K562 (cell line): ENCODE measurements around the gene RUVBL2. TPM values are rescaled to one million over a fixed set of nuclear protein-coding genes. Genes with fewer than 3 reads are reported as not detected.
A peak's percentile ranks its signal among the peaks of the same experiment; 100 is the strongest.

Source experiments
- ATAC-seq: fragments of 200-7000 bp; cut with Tn5 transposase; 3 replicates; pipeline ENCODE4 v1.9.1; 2020; ENCODE audit warnings: moderate library complexity
- BruUV-seq: library from RNA; stranded (reverse); fragments of 400-500 nt; replicated peaks from 2 replicates; lab custom pipeline; 2021; lab: Mats Ljungman, UMichigan
- CTCF ChIA-PET: fragments of 300-600 bp; formaldehyde crosslinking; extraction: SDS; loops from one replicate; lab custom pipeline; 2021; ENCODE audit warnings: low intra/inter-chr PET ratio; lab: Yijun Ruan, JAX
- POLR2A ChIA-PET: fragments of 300-600, 350-650 bp; sonication (Branson Sonifier 250); formaldehyde crosslinking; extraction: SDS; loops from one replicate; lab custom pipeline; 2021; ENCODE audit warnings: antibody characterized with exemption, inconsistent platforms; lab: Yijun Ruan, JAX
- DNase-seq, 4 experiments: peaks; one replicate each; pipeline versions ENCODE4 v3.0.0 to v3.0.0-alpha.2; 2011 to 2018; ENCODE audit warnings: low spot score in 3 of 4, mixed read lengths in 3 of 4; ENCODE audit errors: extremely low read depth in 1 of 4
- FAIRE-seq: peaks from 2 replicates; lab custom pipeline; 2011; peaks lifted over from hg19 to GRCh38; lab: Jason Lieb, UNC
- H2AFZ ChIP-seq: 2 replicates; pipeline ENCODE4 v1.6.0; 2011; ENCODE audit warnings: low read depth, low read length, control low read depth, inconsistent platforms
- H3K27ac ChIP-seq: fragments of 200-600 bp; 3 replicates; pipeline ENCODE4 v1.8.0; 2011; ENCODE audit warnings: low read depth, mild to moderate bottlenecking, control low read depth, inconsistent platforms, low read length, moderate library complexity, mixed read lengths; ENCODE audit errors: extremely low read depth
- H3K27me3 ChIP-seq, 2 experiments: fragments of 300-600 bp in 1 of 2; 2 replicates in 1 of 2; 3 replicates in 1 of 2; pipeline versions ENCODE4 v1.6.0 to v1.8.0; 2011; ENCODE audit warnings: inconsistent platforms in 2 of 2, low read length in 2 of 2, mild to moderate bottlenecking in 1 of 2, mixed read lengths in 1 of 2, moderate library complexity in 1 of 2; ENCODE audit not compliant: control insufficient read depth in 2 of 2, insufficient read depth in 2 of 2
- H3K36me3 ChIP-seq: fragments of 300-600 bp; 3 replicates; pipeline ENCODE4 v1.8.0; 2011; ENCODE audit warnings: mild to moderate bottlenecking, low read length, inconsistent platforms; ENCODE audit not compliant: control insufficient read depth, insufficient read depth
- H3K4me1 ChIP-seq, 2 experiments: fragments of 200-600 bp in 1 of 2; replicated peaks in 1 of 2; 2 replicates in 1 of 2; 3 replicates in 1 of 2; pipeline versions ENCODE4 v1.5.1 to v1.8.0; 2011; ENCODE audit warnings: inconsistent platforms in 2 of 2, low read length in 2 of 2, mild to moderate bottlenecking in 1 of 2, mixed read lengths in 1 of 2, moderate library complexity in 1 of 2; ENCODE audit not compliant: control insufficient read depth in 2 of 2, insufficient read depth in 2 of 2
- H3K4me2 ChIP-seq: 2 replicates; pipeline ENCODE4 v1.6.1; 2011; ENCODE audit warnings: low read length, control low read depth, inconsistent platforms, mixed read lengths; ENCODE audit not compliant: insufficient read depth
- H3K4me3 ChIP-seq: fragments of 200-600 bp; sonication (generic), shearing (Covaris generic); 2 replicates; pipeline ENCODE4 v1.5.1; 2016; ENCODE audit warnings: control low read depth, inconsistent platforms
- H3K79me2 ChIP-seq: fragments of 200-600 bp; 3 replicates; pipeline ENCODE4 v1.8.0; 2011; ENCODE audit warnings: low read length, inconsistent platforms; ENCODE audit not compliant: control insufficient read depth, insufficient read depth
- H3K9ac ChIP-seq, 2 experiments: 2 replicates each; pipeline versions ENCODE4 v1.6.0 to v1.6.1; 2011; ENCODE audit warnings: low read depth in 2 of 2, low read length in 2 of 2, control low read depth in 1 of 2, inconsistent platforms in 1 of 2, mild to moderate bottlenecking in 1 of 2, mixed read lengths in 1 of 2; ENCODE audit not compliant: insufficient read depth in 1 of 2
- H3K9me1 ChIP-seq: one replicate; pipeline ENCODE4 v1.6.0; 2011; ENCODE audit warnings: inconsistent platforms, mild to moderate bottlenecking, low read length, moderate library complexity; ENCODE audit not compliant: control insufficient read depth, insufficient read depth
- H3K9me3 ChIP-seq: replicated peaks from 2 replicates; pipeline ENCODE4 v1.5.1; 2011; ENCODE audit warnings: low read depth, low read length, inconsistent platforms; ENCODE audit not compliant: control insufficient read depth, insufficient read depth
- H4K20me1 ChIP-seq: replicated peaks from 2 replicates; pipeline ENCODE4 v1.6.1; 2011; ENCODE audit warnings: low read length, inconsistent platforms, mixed read lengths; ENCODE audit not compliant: control insufficient read depth, insufficient read depth
- CBX5 ChIP-seq: IDR thresholded peaks from 2 replicates; pipeline ENCODE4 v1.6.1; 2014; ENCODE audit warnings: low read depth, borderline replicate concordance
- PKNOX1 ChIP-seq: fragments of 450-650 bp; IDR thresholded peaks from 2 replicates; pipeline ENCODE4 v1.6.1; 2016
- WGBS: fragments of 100-300 bp; shearing (Covaris generic); methylation state at CpG from one replicate; pipeline ENCODE4 v1.1.6; 2016; ENCODE audit warnings: low coverage, mixed read lengths; ENCODE audit not compliant: insufficient coverage; ENCODE audit errors: missing lambda C conversion rate; 5-methylcytosine and 5-hydroxymethylcytosine counted together
- in situ Hi-C: fragments of 300-500 bp; cut with MboI; formaldehyde crosslinking; loops from 4 replicates; pipeline ENCODE4 v1.15.0; 2018; ENCODE audit warnings: inconsistent platforms, mixed read lengths
- intact Hi-C: fragments of 100-400 bp; cut with micrococcal nuclease; formaldehyde crosslinking; loops from 2 replicates; pipeline ENCODE4 v1.14.2; 2022
- polyA plus RNA-seq, 8 experiments: library from polyadenylated mRNA; depleted of rRNA in 4 of 8; stranded (reverse) in 5 of 8; unstranded in 3 of 8; fragments of >200 nt; fragmentation: Nextera tagmentation in 2 of 8; fragmentation: Illumina TruSeq in 1 of 8; extraction: Ambion mirVana in 2 of 8; extraction: Trizol in 1 of 8; gene quantifications; 2 replicates each; pipeline versions ENCODE4 v1.2.1 to v1.2.3, GENCODE V29; 2011 to 2014; ENCODE audit warnings: inconsistent platforms in 1 of 8, missing spikeins in 1 of 8
- total RNA-seq, 7 experiments: library from RNA; depleted of rRNA in 6 of 7; stranded (reverse); fragments of >200 nt in 6 of 7; fragmentation: Illumina TruSeq in 2 of 7; extraction: Trizol in 2 of 7; gene quantifications; 2 replicates each; pipeline versions ENCODE4 v1.2.1 to v1.2.3, GENCODE V29; 2011 to 2021; ENCODE audit warnings: low replicate concordance in 1 of 7

The RUVBL2 gene
- total and polyA plus RNA-seq, 9 of the 15 experiments (the other 6 are each of a cell fraction or from before 2014, with no cell fraction given): 71.4 to 453 (median 237) TPM

- DNase-seq: no peak
- intact Hi-C loops: no loop called here
Observed at GRCh38 chr19:49020342-49020741, 26.7 kb downstream of the RUVBL2 start.

More at GRCh38 chr19:49020342-49020741, 26.7 kb downstream of the RUVBL2 start:
- peaks cover 7% of the 10 kb centered on the region for H3K9me1 ChIP-seq
- no peaks in the 10 kb centered on the region for H3K79me2 ChIP-seq
- TF ChIP-seq CBX5 (no peak), PKNOX1 (peak; percentile 60; the same call in 1 of the 2 replicates)
- BruUV-seq: no TSS peak
- H2AFZ ChIP-seq: no peak overlapping the region
- H3K9ac ChIP-seq: no peak overlapping the region
- in situ Hi-C loops: no loop called here
- no peak for ATAC-seq
- no peaks in the 10 kb centered on the region for H3K27me3 ChIP-seq
- H3K36me3 ChIP-seq: peaks cover 13% of the 10 kb centered on the region; the same call in 2 of the 3 replicates
- ChIA-PET POLR2A (interaction anchor here (0.6 to 0.8 kb wide), 2 partner anchors 23 to 75 kb away, joined by 3 read pairs; no protein-coding TSS in a partner anchor), CTCF (no interaction called here)
- no peak overlapping the region for H3K4me2 ChIP-seq
- H3K27ac ChIP-seq: no peak overlapping the region
- H4K20me1 ChIP-seq: peaks cover 9% of the 10 kb centered on the region; the same call in 1 of the 2 replicates
- 23% methylated on average over 7 of the region's 11 CpGs for WGBS
- no peaks in the 10 kb centered on the region for H3K9me3 ChIP-seq
- no peak overlapping the region for H3K4me3 ChIP-seq
- H3K4me1 ChIP-seq: peaks cover 21 to 52% of the 10 kb centered on the region in 2 experiments; a peak in 4 of 5 replicates
- FAIRE-seq: no peak
